ENCODE results near the gene OPA1. TPM values are rescaled to one million over a fixed set of nuclear protein-coding genes. Genes with fewer than 3 reads are reported as not detected.

The OPA1 gene
- total RNA-seq, 1 donor from 2014 or later: 38.5 TPM

DNA sequence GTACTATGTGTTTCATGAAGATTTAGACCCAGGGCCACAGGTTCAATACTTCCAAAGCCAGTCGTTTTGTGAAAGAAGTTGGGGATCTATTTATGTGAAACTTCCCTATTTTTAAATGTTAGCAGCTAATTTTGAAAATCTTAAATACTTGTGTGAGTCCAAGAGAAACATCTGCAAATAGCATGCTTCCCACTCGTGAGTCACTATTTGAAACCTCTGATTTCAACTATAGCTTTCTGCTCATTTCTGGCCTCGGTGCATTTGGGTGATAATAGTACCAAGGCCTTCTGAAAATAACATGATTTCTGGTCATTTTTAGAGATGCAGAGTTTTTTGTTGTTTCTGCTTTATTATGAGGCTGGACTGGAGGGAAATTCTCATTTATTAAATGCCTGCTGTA, 110.0 kb downstream of the OPA1 start:
- no peak overlapping the region for H3K27ac ChIP-seq
- no peak overlapping the region for H3K4me3 ChIP-seq
- TF ChIP-seq POLR2A (IDR thresholded peaks at IDR 0.05) (no peak), POLR2AphosphoS5 (IDR thresholded peaks at IDR 0.05; ENCODE audit: insufficient read depth in 1 of 2, low read depth in 1 of 2) (no peak), CTCF (IDR thresholded peaks at IDR 0.05) (no peak)
- no peak for DNase-seq (ENCODE audit: extremely low spot score in 2 of 2)
- no peaks in the 10 kb centered on the region for H3K27me3 ChIP-seq
- no peaks in the 10 kb centered on the region for H3K36me3 ChIP-seq
- no peaks in the 10 kb centered on the region for H3K9me3 ChIP-seq
- peaks cover 6% of the 10 kb centered on the region for H3K4me1 ChIP-seq
- intact Hi-C loops (cut with DNase I): no loop called here

DNA sequence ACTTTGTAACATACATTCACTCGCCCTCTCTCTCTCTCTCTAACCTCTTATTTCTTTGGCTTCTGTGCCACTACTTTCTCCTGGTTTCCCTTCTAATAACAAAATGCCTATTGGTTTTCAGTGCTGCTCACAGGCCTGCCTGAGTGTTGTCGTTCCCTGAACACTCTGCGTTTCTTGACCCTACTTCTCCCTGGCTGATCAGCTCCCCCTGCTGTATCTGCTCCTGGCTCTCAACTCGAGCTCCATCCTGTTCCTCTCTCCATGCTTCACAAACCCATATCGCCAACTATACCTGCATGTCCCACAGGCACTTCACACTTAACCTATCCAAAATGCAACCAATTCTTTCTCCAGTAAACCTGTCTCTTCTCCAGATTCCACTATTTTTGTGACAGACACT, 111.4 kb downstream of the OPA1 start:
- H3K9me3 ChIP-seq: no peaks in the 10 kb centered on the region
- no peak for DNase-seq (ENCODE audit: extremely low spot score in 2 of 2)
- no peak overlapping the region for H3K27ac ChIP-seq
- H3K27me3 ChIP-seq: no peaks in the 10 kb centered on the region
- intact Hi-C loops (cut with DNase I): no loop called here
- no peak overlapping the region for H3K4me3 ChIP-seq
- peaks cover 6% of the 10 kb centered on the region for H3K4me1 ChIP-seq
- TF ChIP-seq CTCF (IDR thresholded peaks at IDR 0.05) (no peak), POLR2AphosphoS5 (IDR thresholded peaks at IDR 0.05; ENCODE audit: insufficient read depth in 1 of 2, low read depth in 1 of 2) (no peak), POLR2A (IDR thresholded peaks at IDR 0.05) (no peak)
- H3K36me3 ChIP-seq: no peaks in the 10 kb centered on the region

DNA sequence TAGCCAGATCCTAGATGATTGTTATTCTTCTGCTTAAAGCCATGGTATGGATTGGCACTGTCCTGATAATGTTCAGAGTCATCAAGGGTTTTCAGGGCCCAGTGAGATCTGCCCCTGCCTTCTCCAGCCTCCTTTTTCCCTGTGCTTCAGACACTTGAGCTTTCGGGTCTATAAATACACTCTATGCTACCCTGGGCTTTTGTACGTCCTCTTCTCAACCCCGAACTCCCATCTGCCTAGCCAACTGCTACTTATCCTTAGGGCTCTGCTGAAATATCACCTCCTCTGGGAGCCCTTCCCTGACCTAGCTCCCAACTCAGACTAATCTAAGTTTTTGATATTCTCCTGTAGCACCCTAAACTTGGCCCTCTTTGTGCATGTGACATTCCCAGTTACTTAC, 115.3 kb downstream of the OPA1 start:
- H3K4me1 ChIP-seq: peaks cover 1% of the 10 kb centered on the region
- no peak for DNase-seq (ENCODE audit: extremely low spot score in 2 of 2)
- H3K27ac ChIP-seq: no peak overlapping the region
- no peak overlapping the region for H3K4me3 ChIP-seq
- no peaks in the 10 kb centered on the region for H3K36me3 ChIP-seq
- intact Hi-C loops (cut with DNase I): no loop called here
- TF ChIP-seq POLR2AphosphoS5 (IDR thresholded peaks at IDR 0.05; ENCODE audit: insufficient read depth in 1 of 2, low read depth in 1 of 2) (no peak), CTCF (IDR thresholded peaks at IDR 0.05) (no peak), POLR2A (IDR thresholded peaks at IDR 0.05) (no peak)
- no peaks in the 10 kb centered on the region for H3K27me3 ChIP-seq
- H3K9me3 ChIP-seq: no peaks in the 10 kb centered on the region

DNA sequence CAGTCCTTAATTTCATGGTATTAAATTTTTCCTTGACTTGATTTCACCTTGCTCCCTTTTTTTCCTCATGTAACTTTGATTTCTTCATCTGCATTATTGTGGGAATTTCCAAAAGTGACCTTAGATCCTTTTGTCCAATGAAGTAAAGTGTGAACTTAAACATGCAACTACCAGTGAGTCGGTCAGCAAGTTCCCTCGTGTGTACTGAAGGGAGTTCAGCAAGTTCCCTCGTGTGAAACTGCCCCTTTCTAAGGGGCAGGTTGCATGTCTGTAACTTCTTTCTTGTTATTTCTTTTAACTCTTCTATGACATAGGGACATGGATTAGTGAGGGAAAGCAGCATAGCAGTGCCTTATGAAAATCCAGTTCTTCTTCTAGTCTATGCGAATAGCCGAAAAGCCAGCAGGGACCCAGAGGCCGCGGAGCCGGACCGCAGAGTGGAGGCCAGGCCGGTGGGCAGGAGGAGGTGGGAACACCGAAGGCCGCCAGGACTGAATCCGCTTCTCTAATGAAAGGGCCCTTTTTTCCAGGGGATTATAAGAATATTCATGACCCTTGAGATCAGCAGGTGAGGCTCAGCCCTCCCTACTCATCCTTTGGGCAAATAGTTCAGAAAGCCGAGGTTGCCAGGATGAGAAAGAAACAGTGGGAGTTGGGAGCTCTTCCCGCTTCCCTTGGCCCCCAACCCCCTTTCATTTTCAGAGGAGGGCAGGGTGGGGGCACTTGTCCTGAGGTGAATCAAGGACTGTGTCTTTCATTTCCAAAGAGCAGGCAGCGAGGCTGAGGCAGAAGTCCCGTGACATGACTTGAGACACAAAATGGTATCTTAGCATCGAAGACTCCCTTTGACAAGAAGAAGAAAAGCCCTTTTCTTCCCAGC, 117.5 kb downstream of the OPA1 start:
- no peak overlapping the region for H3K4me3 ChIP-seq
- TF ChIP-seq POLR2A (IDR thresholded peaks at IDR 0.05): no peak
- TF ChIP-seq CTCF (IDR thresholded peaks at IDR 0.05): no peak
- no peak for TF ChIP-seq POLR2AphosphoS5 (IDR thresholded peaks at IDR 0.05; ENCODE audit: insufficient read depth in 1 of 2, low read depth in 1 of 2)
- intact Hi-C loops (cut with DNase I): no loop called here
- H3K9me3 ChIP-seq: no peaks in the 10 kb centered on the region
- H3K27me3 ChIP-seq: no peaks in the 10 kb centered on the region
- no peak for DNase-seq (ENCODE audit: extremely low spot score in 2 of 2)
- H3K27ac ChIP-seq: no peak overlapping the region
- no peaks in the 10 kb centered on the region for H3K4me1 ChIP-seq
- H3K36me3 ChIP-seq: no peaks in the 10 kb centered on the region

DNA sequence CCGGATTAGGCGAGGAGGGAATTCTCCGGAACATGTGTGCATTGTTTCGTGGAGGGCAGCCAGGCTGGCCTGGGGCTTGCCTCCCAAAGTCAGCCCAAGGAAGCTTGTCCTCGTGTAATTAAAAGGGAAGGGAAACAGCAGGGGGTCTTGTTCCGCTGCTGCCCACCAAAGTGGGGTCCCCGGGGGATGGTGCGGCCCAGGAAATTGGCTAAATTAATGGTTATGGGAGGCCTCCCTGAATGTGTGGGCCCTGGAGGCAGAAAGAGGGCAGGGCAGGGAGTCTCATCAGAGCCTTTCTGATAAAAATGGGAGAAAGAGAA, 118.1 kb downstream of the OPA1 start:
- no peaks in the 10 kb centered on the region for H3K36me3 ChIP-seq
- H3K27me3 ChIP-seq: no peaks in the 10 kb centered on the region
- no peaks in the 10 kb centered on the region for H3K9me3 ChIP-seq
- H3K27ac ChIP-seq: no peak overlapping the region
- no peaks in the 10 kb centered on the region for H3K4me1 ChIP-seq
- TF ChIP-seq POLR2AphosphoS5 (IDR thresholded peaks at IDR 0.05; ENCODE audit: insufficient read depth in 1 of 2, low read depth in 1 of 2) (no peak), CTCF (IDR thresholded peaks at IDR 0.05) (no peak), POLR2A (IDR thresholded peaks at IDR 0.05) (no peak)
- no peak for DNase-seq (ENCODE audit: extremely low spot score in 2 of 2)
- H3K4me3 ChIP-seq: no peak overlapping the region
- intact Hi-C loops (cut with DNase I): no loop called here
